GM12878 (cell line): ENCODE results near the gene CKS2. TPM values are rescaled to one million over a fixed set of nuclear protein-coding genes. Genes with fewer than 3 reads are reported as not detected.

Source experiments
- ATAC-seq: fragments of 200-7000 bp; cut with Tn5 transposase; 3 replicates; pipeline ENCODE4 v1.9.1; 2020; ENCODE audit warnings: mild to moderate bottlenecking, moderate library complexity
- BruUV-seq: library from RNA; stranded (reverse); fragments of 400-500 nt; replicated peaks from 2 replicates; lab custom pipeline; 2021; lab: Mats Ljungman, UMichigan
- CTCF ChIA-PET: fragments of 300-600 bp; sonication (Branson Sonifier 250); formaldehyde crosslinking; extraction: SDS; loops from one replicate; lab custom pipeline; 2021; ENCODE audit warnings: inconsistent platforms; lab: Yijun Ruan, JAX
- POLR2A ChIA-PET: fragments of 350-600 bp; formaldehyde crosslinking; extraction: SDS; loops from one replicate; lab custom pipeline; 2021; ENCODE audit warnings: inconsistent platforms; lab: Charles Lee
- RAD21 ChIA-PET: fragments of 300-600 bp; sonication (Branson Sonifier 250); formaldehyde crosslinking; loops from one replicate; lab custom pipeline; 2023; ENCODE audit warnings: antibody characterized with exemption; ENCODE audit not compliant: unreplicated experiment; lab: Charles Lee
- SMC1A ChIA-PET: fragments of 300-600 bp; sonication (Branson Sonifier 250); formaldehyde crosslinking; loops from one replicate; lab custom pipeline; 2023; ENCODE audit not compliant: unreplicated experiment, uncharacterized antibody; lab: Charles Lee
- DNase-seq: peaks from one replicate; pipeline ENCODE4 v3.0.0-alpha.2; 2011; ENCODE audit warnings: low read depth, low spot score
- FAIRE-seq: peaks from 3 replicates; lab custom pipeline; 2011; peaks lifted over from hg19 to GRCh38; lab: Jason Lieb, UNC
- H2AFZ ChIP-seq: 2 replicates; pipeline ENCODE4 v1.6.0; 2011; ENCODE audit warnings: low read depth, low read length, control low read depth; ENCODE audit not compliant: control insufficient read depth
- H3K27ac ChIP-seq: 2 replicates; pipeline ENCODE4 v1.5.1; 2011; ENCODE audit warnings: control low read depth; ENCODE audit not compliant: control insufficient read depth, insufficient read depth
- H3K27me3 ChIP-seq, 2 experiments: replicated peaks in 1 of 2; 2 replicates each; pipeline versions ENCODE4 v1.6.0 to v1.6.1; 2011; ENCODE audit warnings: low read length in 1 of 2; ENCODE audit not compliant: control insufficient read depth in 2 of 2, insufficient read depth in 2 of 2
- H3K36me3 ChIP-seq, 2 experiments: 2 replicates each; pipeline ENCODE4 v1.5.1; 2011; ENCODE audit warnings: low read length in 1 of 2; ENCODE audit not compliant: control insufficient read depth in 2 of 2, insufficient read depth in 2 of 2
- H3K4me1 ChIP-seq: 2 replicates; pipeline ENCODE4 v1.6.1; 2011; ENCODE audit warnings: mild to moderate bottlenecking, low read length, moderate library complexity, mixed read lengths; ENCODE audit not compliant: control insufficient read depth, insufficient read depth
- H3K4me2 ChIP-seq: 2 replicates; pipeline ENCODE4 v1.6.0; 2011; ENCODE audit warnings: control low read depth; ENCODE audit not compliant: control insufficient read depth, insufficient read depth
- H3K4me3 ChIP-seq: fragments of 200-600 bp; sonication (generic); 2 replicates; pipeline ENCODE4 v1.5.1; 2016
- H3K79me2 ChIP-seq: 2 replicates; pipeline ENCODE4 v1.6.0; 2011; ENCODE audit warnings: low read length; ENCODE audit not compliant: control insufficient read depth, insufficient read depth
- H3K9ac ChIP-seq: 2 replicates; pipeline ENCODE4 v1.8.0; 2011; ENCODE audit warnings: low read length, control low read depth, mixed read lengths; ENCODE audit not compliant: control insufficient read depth, insufficient read depth
- H3K9me3 ChIP-seq: replicated peaks from 3 replicates; pipeline ENCODE4 v1.5.1; 2011; ENCODE audit warnings: mild to moderate bottlenecking, low read length; ENCODE audit not compliant: control insufficient read depth, insufficient read depth
- H4K20me1 ChIP-seq: 2 replicates; pipeline ENCODE4 v1.6.0; 2011; ENCODE audit not compliant: control insufficient read depth, insufficient read depth
- HDAC6 ChIP-seq: fragments of 200-600 bp; sonication (generic); IDR thresholded peaks from one replicate; pipeline ENCODE4 v1.8.0; 2017; ENCODE audit warnings: antibody characterized with exemption; ENCODE audit not compliant: unreplicated experiment
- KAT2A ChIP-seq: conservative IDR thresholded peaks from 2 replicates; pipeline ENCODE4 v1.6.1; 2011; ENCODE audit warnings: low read depth, low read length; ENCODE audit not compliant: control insufficient read depth
- MYC ChIP-seq: IDR thresholded peaks from 2 replicates; pipeline ENCODE4 v1.6.1; 2011; ENCODE audit warnings: mild to moderate bottlenecking, low read length, moderate library complexity, inconsistent platforms; ENCODE audit not compliant: insufficient read depth, insufficient replicate concordance, insufficient read length, severe bottlenecking
- RBBP5 ChIP-seq: fragments of 200-600 bp; sonication (generic); conservative IDR thresholded peaks from 2 replicates; pipeline ENCODE4 v1.6.1; 2016
- SMARCA5 ChIP-seq: fragments of 450-650 bp; IDR thresholded peaks from 2 replicates; pipeline ENCODE4 v1.6.1; 2017; ENCODE audit warnings: mild to moderate bottlenecking
- SPI1 ChIP-seq: IDR thresholded peaks from 2 replicates; pipeline ENCODE4 v1.6.1; 2011; ENCODE audit warnings: low read depth, mild to moderate bottlenecking, low read length, moderate library complexity, borderline replicate concordance; ENCODE audit not compliant: insufficient read depth
- STAT3 ChIP-seq: IDR thresholded peaks from 2 replicates; pipeline ENCODE4 v1.6.1; 2011; ENCODE audit warnings: low read depth, low read length, improper control_type of control experiment
- ZNF24 ChIP-seq: fragments of 450-650 bp; IDR thresholded peaks from 2 replicates; pipeline ENCODE4 v1.6.1; 2017; ENCODE audit warnings: antibody characterized with exemption, mild to moderate bottlenecking
- ZNF274 ChIP-seq: IDR thresholded peaks from one replicate; pipeline ENCODE4 v1.8.0; 2011; ENCODE audit not compliant: insufficient read length, insufficient read depth
- ZNF622 ChIP-seq: fragments of 450-650 bp; IDR thresholded peaks from 2 replicates; pipeline ENCODE4 v1.6.1; 2017; ENCODE audit warnings: mild to moderate bottlenecking, inconsistent platforms
- WGBS: methylation state at CpG from one replicate; pipeline ENCODE4 v1.1.6; 2016; ENCODE audit warnings: low lambda C conversion rate; ENCODE audit not compliant: insufficient replicate concordance, insufficient coverage; ENCODE audit errors: missing lambda C conversion rate; 5-methylcytosine and 5-hydroxymethylcytosine counted together
- in situ Hi-C: fragments of 300-500 bp; cut with MboI; formaldehyde crosslinking; loops from 9 replicates; pipeline ENCODE4 v1.14.3; 2018; ENCODE audit warnings: mixed read lengths
- intact Hi-C: fragments of 100-400 bp; cut with micrococcal nuclease; formaldehyde crosslinking; loops from one replicate; pipeline ENCODE4 v1.14.2; 2022; ENCODE audit not compliant: unreplicated experiment
- polyA plus RNA-seq, 11 experiments: library from polyadenylated mRNA; depleted of rRNA in 4 of 11; unstranded in 6 of 11; stranded (reverse) in 5 of 11; fragments of >200 nt; fragmentation: Nextera tagmentation in 4 of 11; fragmentation: Illumina TruSeq in 1 of 11; extraction: Ambion mirVana in 4 of 11; extraction: Trizol in 1 of 11; gene quantifications; 1 replicate in 1 of 11; 2 replicates in 10 of 11; pipeline versions ENCODE4 v1.2.1 to v1.2.3, GENCODE V29; 2011 to 2016; ENCODE audit warnings: inconsistent platforms in 2 of 11, missing spikeins in 2 of 11, low read depth in 1 of 11
- total RNA-seq, 4 experiments: library from RNA; depleted of rRNA in 3 of 4; stranded (reverse); fragments of >200 nt in 3 of 4; fragmentation: Illumina TruSeq in 1 of 4; extraction: Trizol in 1 of 4; gene quantifications; 2 replicates each; pipeline versions ENCODE4 v1.2.1 to v1.2.3, GENCODE V29; 2013 to 2021
- TF ChIP-seq, protein P1 (sequence below): IDR thresholded peaks from 2 replicates; pipeline ENCODE4 v1.6.1; 2012; ENCODE audit warnings: low read length, inconsistent platforms
- TF ChIP-seq, protein P2 (sequence below): fragments of 450-650 bp; IDR thresholded peaks from 2 replicates; pipeline ENCODE4 v1.6.1; 2017; ENCODE audit warnings: mild to moderate bottlenecking, low read depth, inconsistent platforms; ENCODE audit not compliant: poor library complexity, severe bottlenecking

CKS2 gene
- total and polyA plus RNA-seq, 10 of the 15 experiments (the other 5 are each of a cell fraction or from before 2014, with no cell fraction given), result 172 to 1,251 (median 503) TPM

DNA sequence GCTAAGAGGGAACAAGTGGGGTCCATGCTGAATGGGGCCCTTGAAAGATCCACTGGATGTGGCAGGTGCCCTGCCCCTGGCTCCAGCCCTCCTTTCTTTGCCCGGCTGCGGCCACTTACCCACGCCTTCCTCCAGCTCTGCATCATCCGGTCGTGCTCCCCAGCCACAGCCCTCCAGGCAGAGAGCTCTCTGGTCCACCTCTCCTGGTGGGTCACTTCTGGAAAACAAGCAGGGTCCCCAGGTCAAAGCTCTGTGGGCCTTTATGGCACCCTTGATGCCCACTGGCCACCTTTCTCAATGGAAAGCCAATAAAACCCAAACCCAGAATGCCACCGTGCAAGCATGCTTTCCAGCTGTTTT, 52.3 kb downstream of the CKS2 start:
- CTCF ChIA-PET, result interaction anchor here (1.0 to 1.2 kb wide), 2 partner anchors 12 to 186 kb away, joined by 3 to 5 read pairs; no protein-coding TSS in a partner anchor
- Histone ChIP-seq H3K27ac (no peak overlapping the region), H3K36me3 (peaks cover 17 to 20% of the 10 kb centered on the region in 2 experiments), H2AFZ (no peak overlapping the region), H3K79me2 (no peaks in the 10 kb centered on the region), H3K9me3 (no peaks in the 10 kb centered on the region), H3K4me2 (no peak overlapping the region), H4K20me1 (no peaks in the 10 kb centered on the region; the same call in 1 of the 2 replicates), H3K4me1 (no peaks in the 10 kb centered on the region), H3K27me3 (no peaks in the 10 kb centered on the region), H3K4me3 (no peak overlapping the region), H3K9ac (no peak overlapping the region)
- intact Hi-C loops (no loop called here), in situ Hi-C loops (no loop called here)
- SMC1A ChIA-PET, result interaction anchor here (0.8 to 1.2 kb wide), 2 partner anchors 12 to 88 kb away, joined by 3 to 4 read pairs; no protein-coding TSS in a partner anchor
- TF ChIP-seq ZNF274 (no peak), KAT2A (no peak), ZNF622 (no peak), SPI1 (no peak), ZNF24 (no peak)
- DNase-seq (no peak), ATAC-seq (no peak), FAIRE-seq (no peak)
- WGBS, result 97% methylated on average over 6 of the region's 6 CpGs
- RAD21 ChIA-PET, result no interaction called here
- no TSS peak for BruUV-seq
- POLR2A ChIA-PET, result interaction anchor here (0.9 kb wide), 1 partner anchor 44 kb away, joined by 3 read pairs; no protein-coding TSS in a partner anchor

DNA sequence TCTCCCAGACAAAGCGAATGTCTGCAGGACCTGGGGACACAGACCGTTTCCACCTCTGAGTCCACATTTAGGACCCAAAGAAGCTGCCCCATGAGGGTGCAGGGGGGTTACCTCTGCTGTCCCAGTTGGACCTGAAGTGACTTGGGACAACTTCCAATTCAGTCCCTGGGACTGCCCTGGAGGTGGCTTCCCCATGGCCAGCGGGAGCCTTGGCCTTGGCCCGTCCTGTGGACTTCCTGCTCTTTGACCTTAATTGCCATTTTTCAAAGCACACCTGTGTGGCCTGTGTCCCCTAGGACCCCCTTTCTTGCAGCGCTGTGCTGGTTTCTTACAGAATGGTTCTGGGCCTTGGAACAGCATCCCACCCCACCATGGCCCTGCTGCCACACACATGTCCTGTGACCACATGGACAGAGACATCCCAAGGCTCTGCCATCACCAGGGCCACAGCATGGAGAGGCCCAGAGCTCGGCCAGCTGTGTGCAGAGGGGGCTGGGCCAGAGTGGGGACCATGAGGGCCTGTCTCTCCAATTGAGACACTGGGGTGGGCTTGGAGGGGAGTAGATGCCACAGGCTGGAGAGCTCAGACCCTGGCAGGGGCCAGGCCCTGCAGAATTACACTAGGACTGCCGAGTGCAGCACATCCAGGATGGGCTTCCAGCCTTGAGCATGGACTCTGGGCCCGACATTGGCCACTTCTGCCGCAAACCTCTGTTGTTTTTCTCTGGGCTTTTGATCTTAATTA, 53.1 kb downstream of the CKS2 start:
- FAIRE-seq, result no peak
- TF ChIP-seq RBBP5, result no peak
- TF ChIP-seq, protein P1, sequence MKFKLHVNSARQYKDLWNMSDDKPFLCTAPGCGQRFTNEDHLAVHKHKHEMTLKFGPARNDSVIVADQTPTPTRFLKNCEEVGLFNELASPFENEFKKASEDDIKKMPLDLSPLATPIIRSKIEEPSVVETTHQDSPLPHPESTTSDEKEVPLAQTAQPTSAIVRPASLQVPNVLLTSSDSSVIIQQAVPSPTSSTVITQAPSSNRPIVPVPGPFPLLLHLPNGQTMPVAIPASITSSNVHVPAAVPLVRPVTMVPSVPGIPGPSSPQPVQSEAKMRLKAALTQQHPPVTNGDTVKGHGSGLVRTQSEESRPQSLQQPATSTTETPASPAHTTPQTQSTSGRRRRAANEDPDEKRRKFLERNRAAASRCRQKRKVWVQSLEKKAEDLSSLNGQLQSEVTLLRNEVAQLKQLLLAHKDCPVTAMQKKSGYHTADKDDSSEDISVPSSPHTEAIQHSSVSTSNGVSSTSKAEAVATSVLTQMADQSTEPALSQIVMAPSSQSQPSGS, result no peak
- TF ChIP-seq ZNF622, result no peak
- TF ChIP-seq, protein P2, sequence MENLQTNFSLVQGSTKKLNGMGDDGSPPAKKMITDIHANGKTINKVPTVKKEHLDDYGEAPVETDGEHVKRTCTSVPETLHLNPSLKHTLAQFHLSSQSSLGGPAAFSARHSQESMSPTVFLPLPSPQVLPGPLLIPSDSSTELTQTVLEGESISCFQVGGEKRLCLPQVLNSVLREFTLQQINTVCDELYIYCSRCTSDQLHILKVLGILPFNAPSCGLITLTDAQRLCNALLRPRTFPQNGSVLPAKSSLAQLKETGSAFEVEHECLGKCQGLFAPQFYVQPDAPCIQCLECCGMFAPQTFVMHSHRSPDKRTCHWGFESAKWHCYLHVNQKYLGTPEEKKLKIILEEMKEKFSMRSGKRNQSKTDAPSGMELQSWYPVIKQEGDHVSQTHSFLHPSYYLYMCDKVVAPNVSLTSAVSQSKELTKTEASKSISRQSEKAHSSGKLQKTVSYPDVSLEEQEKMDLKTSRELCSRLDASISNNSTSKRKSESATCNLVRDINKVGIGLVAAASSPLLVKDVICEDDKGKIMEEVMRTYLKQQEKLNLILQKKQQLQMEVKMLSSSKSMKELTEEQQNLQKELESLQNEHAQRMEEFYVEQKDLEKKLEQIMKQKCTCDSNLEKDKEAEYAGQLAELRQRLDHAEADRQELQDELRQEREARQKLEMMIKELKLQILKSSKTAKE, result no peak
- TF ChIP-seq SMARCA5, result no peak
- no peak for TF ChIP-seq MYC
- no peak for TF ChIP-seq STAT3
- no peak for TF ChIP-seq HDAC6

More for the DNA sequence above, 53.1 kb downstream of the CKS2 start:
- in situ Hi-C loops, result no loop called here
- Histone ChIP-seq H3K79me2 (no peaks in the 10 kb centered on the region), H2AFZ (no peak overlapping the region), H3K4me3 (no peak overlapping the region), H3K9me3 (no peaks in the 10 kb centered on the region), H3K4me2 (no peak overlapping the region), H3K27me3 (no peaks in the 10 kb centered on the region), H3K27ac (no peak overlapping the region), H3K9ac (no peak overlapping the region), H4K20me1 (no peaks in the 10 kb centered on the region; the same call in 1 of the 2 replicates), H3K4me1 (no peaks in the 10 kb centered on the region), H3K36me3 (peaks cover 11 to 17% of the 10 kb centered on the region in 2 experiments)
- intact Hi-C loops, result no loop called here
- ChIA-PET POLR2A (interaction anchor here (0.9 kb wide), 1 partner anchor 44 kb away, joined by 3 read pairs; no protein-coding TSS in a partner anchor), RAD21 (no interaction called here), SMC1A (interaction anchor here (0.8 to 1.2 kb wide), 2 partner anchors 11 to 87 kb away, joined by 3 to 4 read pairs; no protein-coding TSS in a partner anchor), CTCF (interaction anchor here (1.0 kb wide), 1 partner anchor 185 kb away, joined by 5 read pairs; no protein-coding TSS in a partner anchor)
- DNase-seq, result no peak
- no TSS peak for BruUV-seq
- WGBS, result 95% methylated on average over 9 of the region's 9 CpGs
- ATAC-seq, result no peak
